Progenitor cell of endocrine pancreas (in vitro differentiated cells): Measurements from ENCODE around the gene MCIDAS. TPM values are rescaled to one million over a fixed set of nuclear protein-coding genes. Genes with fewer than 3 reads are reported as not detected.

Experiments used
- DNase-seq: peaks from one replicate; pipeline ENCODE4 v3.0.0; 2021; ENCODE audit warnings: low spot score; ENCODE audit not compliant: unreplicated experiment
- H3K27ac Mint-ChIP-seq: 2 replicates; pipeline ENCODE4 v1.8.0; 2021; ENCODE audit warnings: mild to moderate bottlenecking, moderate library complexity, mixed read lengths
- H3K27me3 Mint-ChIP-seq: 2 replicates; pipeline ENCODE4 v1.8.0; 2021; ENCODE audit warnings: mixed read lengths
- H3K36me3 Mint-ChIP-seq: 2 replicates; pipeline ENCODE4 v1.8.0; 2022; ENCODE audit warnings: mixed read lengths; ENCODE audit not compliant: insufficient read depth
- H3K4me1 Mint-ChIP-seq: 2 replicates; pipeline ENCODE4 v1.8.0; 2021; ENCODE audit warnings: low read depth, mixed read lengths
- H3K4me3 Mint-ChIP-seq: 2 replicates; pipeline ENCODE4 v1.8.0; 2021; ENCODE audit warnings: low read depth, mild to moderate bottlenecking, moderate library complexity, mixed read lengths
- H3K9me3 Mint-ChIP-seq: 2 replicates; pipeline ENCODE4 v1.8.0; 2021; ENCODE audit warnings: low read depth, mixed read lengths
- total RNA-seq: library from RNA; stranded (reverse); gene quantifications from 2 replicates; pipeline ENCODE4 v1.2.1, GENCODE V29; 2021
- TF ChIP-seq, protein P1 (sequence below): fragments of 200-600 bp; sonication (generic); IDR thresholded peaks from one replicate; pipeline ENCODE4 v1.5.0; 2021; ENCODE audit warnings: antibody characterized with exemption, mild to moderate bottlenecking; ENCODE audit not compliant: unreplicated experiment

The MCIDAS gene
- total RNA-seq, 1 donor from 2014 or later = not detected

DNA sequence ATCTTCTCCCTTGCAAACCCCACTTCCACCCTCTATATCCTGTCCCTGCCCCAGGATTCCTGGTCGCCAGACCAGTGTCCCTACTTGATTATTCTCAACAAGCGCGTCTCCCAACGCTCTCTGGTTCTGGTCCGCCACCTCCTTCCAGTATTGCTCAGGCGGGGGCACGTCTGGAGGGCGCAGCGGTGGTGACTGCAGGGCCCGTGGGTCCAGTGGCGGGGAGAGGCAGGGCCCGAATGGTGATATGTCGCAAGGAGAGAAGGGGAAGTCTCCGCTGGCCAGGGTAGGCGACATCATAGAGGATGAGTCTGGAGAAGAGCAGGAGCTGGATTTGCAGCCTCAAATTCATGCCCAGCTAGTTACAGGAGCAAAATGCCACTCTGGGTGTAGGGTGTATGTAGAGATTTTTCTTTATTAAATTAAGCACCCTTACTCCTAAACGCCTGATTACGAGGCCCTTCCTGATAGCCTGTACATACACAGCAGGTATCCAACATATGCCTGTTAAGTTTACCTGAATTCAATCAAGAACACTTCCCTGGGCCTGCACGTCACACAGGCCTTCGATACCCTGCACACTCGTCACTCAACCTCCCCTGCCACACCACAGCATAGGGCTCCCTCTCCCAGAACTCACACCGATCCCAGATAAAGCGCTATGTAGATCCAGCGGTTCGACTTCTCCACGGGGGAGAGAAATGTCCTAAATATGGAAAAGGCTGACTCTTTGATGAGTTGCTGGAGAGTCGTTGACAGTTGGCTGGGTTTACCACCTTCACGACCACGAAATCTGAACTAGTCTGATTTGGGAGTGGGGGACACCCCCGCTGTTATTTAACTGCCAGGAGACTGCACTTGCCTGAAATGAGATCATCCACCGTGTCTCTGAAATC is 4.8 kb downstream of the MCIDAS start:
- Mint-ChIP-seq H3K4me3 (no peak overlapping the region), H3K9me3 (no peaks in the 10 kb centered on the region), H3K4me1 (peaks cover 10% of the 10 kb centered on the region), H3K27me3 (peaks cover 68% of the 10 kb centered on the region), H3K36me3 (no peaks in the 10 kb centered on the region), H3K27ac (no peak overlapping the region)
- no peak for DNase-seq
- TF ChIP-seq, protein P1, sequence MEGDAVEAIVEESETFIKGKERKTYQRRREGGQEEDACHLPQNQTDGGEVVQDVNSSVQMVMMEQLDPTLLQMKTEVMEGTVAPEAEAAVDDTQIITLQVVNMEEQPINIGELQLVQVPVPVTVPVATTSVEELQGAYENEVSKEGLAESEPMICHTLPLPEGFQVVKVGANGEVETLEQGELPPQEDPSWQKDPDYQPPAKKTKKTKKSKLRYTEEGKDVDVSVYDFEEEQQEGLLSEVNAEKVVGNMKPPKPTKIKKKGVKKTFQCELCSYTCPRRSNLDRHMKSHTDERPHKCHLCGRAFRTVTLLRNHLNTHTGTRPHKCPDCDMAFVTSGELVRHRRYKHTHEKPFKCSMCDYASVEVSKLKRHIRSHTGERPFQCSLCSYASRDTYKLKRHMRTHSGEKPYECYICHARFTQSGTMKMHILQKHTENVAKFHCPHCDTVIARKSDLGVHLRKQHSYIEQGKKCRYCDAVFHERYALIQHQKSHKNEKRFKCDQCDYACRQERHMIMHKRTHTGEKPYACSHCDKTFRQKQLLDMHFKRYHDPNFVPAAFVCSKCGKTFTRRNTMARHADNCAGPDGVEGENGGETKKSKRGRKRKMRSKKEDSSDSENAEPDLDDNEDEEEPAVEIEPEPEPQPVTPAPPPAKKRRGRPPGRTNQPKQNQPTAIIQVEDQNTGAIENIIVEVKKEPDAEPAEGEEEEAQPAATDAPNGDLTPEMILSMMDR = no peak

DNA sequence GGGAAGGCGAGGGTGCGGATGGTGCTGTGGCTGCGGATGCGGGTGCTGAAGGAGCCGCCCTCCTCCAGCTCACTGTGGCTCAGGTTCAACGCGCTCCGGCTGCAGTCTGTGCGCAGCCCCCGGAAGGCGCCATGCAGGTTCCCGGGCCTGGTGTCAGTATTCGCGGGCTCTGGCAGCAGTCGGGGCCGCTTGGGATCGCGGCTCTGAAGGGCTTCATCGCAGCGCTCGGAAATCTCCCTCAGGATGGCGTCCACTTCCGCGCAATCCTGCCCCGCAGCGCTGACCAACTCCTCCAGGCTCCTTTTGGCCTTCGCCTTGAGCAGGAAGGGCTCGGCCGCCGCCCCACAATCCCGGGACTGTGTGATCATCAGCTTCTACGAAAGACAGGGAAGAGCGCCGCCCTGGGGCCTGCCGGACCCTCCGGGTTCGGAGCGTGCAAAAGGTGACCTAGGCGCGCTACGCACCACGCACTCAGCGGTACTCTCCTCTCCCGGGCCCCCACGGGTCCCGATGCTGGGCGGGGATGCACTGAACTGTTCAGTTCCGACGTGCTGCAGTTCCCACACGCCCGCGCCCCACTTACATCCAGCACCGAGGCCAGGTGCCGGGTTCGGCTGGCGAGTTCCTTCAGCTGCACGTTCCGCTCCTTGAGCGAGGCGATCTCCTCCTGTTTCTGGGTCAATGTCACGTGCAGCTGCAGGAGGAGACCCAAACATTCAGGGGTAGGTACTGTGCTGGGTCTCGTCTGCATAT is 6.5 kb downstream of the MCIDAS start:
- peaks cover 60% of the 10 kb centered on the region for H3K27me3 Mint-ChIP-seq
- no peaks in the 10 kb centered on the region for H3K9me3 Mint-ChIP-seq
- TF ChIP-seq, protein P1 = peak; percentile 33
- H3K36me3 Mint-ChIP-seq = no peaks in the 10 kb centered on the region
- H3K4me1 Mint-ChIP-seq = peaks cover 10% of the 10 kb centered on the region
- peak overlapping the region; percentile 71 for H3K4me3 Mint-ChIP-seq
- H3K27ac Mint-ChIP-seq = no peak overlapping the region
- DNase-seq = no peak

DNA sequence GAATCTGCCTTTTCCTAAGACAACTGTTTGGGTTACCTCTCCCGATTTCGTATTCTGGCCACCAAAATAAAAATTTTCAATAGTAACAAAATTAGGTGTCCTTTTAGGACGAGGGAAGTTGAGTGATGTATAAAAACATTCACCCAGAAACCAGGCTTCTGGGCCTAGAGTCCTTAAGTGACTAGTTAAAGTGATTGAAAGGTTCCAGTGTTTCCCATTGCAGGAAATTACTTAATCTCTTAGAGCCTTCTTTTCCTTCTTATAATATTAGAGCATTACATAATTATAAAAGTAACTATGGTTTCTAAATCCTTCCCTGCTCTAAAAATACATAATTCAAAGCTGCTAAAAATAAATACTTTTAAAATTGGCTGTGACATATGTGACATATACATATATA is 7.3 kb downstream of the MCIDAS start:
- Mint-ChIP-seq H3K27me3 (peaks cover 51% of the 10 kb centered on the region), H3K4me1 (peaks cover 10% of the 10 kb centered on the region), H3K27ac (no peak overlapping the region), H3K4me3 (peak overlapping the region; percentile 71), H3K36me3 (no peaks in the 10 kb centered on the region), H3K9me3 (no peaks in the 10 kb centered on the region)
- DNase-seq = no peak
- TF ChIP-seq, protein P1 = no peak

DNA sequence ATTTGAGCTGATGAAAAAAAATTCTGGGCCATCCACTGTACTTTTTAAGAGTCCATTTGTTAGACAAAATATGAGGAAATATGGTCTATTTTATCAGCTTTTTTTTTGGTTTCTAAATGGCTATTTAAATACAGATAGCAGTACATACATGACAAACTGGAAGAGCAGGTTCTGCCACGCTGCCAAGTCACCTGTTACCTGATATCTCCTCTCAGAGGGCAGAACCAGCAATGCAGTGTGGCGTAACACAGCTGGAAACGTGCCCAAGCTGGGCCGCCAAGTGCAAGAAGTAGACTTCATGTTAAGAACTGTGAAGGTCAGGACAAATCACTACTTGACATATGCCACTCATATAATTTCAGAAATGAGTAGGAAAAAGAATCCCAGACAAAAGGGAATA is 8.1 kb downstream of the MCIDAS start:
- Mint-ChIP-seq H3K4me1 (peaks cover 10% of the 10 kb centered on the region), H3K27me3 (peaks cover 43% of the 10 kb centered on the region), H3K36me3 (no peaks in the 10 kb centered on the region), H3K4me3 (peak overlapping the region; percentile 30), H3K9me3 (no peaks in the 10 kb centered on the region), H3K27ac (no peak overlapping the region)
- TF ChIP-seq, protein P1 = no peak
- DNase-seq = no peak

DNA sequence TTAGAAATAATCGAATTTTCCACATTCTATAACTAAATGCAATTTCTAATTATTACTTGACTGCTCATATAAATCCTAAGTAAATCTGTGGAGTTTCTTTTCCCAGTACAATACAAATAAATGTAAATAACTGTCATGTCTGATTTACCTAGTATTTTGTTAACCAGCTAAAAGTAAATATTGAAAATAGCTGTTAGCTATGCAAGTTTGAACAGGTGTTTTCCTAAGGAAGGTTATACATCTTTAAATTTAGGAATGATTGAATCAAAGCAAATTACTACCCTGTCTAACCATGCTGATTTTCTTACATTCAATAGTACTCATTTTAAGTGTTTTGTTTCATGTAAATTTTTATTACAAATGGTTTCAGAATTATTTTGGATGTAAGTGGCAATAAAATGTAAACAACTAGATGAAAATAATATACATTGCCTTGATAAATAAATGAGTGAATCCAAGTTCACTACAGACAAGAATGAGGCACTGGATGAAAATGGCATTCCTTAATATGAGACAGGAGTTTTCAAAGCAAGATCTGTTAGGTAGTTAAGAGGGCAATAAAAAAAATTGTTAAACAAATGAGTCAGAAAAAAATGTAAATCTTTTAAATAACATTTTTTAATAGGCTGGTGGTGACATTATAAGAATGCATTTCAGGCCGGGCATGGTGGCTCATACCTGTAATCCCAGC is 15.8 kb downstream of the MCIDAS start:
- Mint-ChIP-seq H3K4me1 (peaks cover 2% of the 10 kb centered on the region), H3K27ac (no peak overlapping the region), H3K27me3 (peaks cover 15% of the 10 kb centered on the region), H3K9me3 (no peaks in the 10 kb centered on the region), H3K36me3 (no peaks in the 10 kb centered on the region), H3K4me3 (no peak overlapping the region)
- DNase-seq = no peak
- TF ChIP-seq, protein P1 = no peak
